ENCODE results near the gene GMDS. TPM values are rescaled to one million over a fixed set of nuclear protein-coding genes. Genes with fewer than 3 reads are reported as not detected.

GMDS gene
- total and polyA plus RNA-seq, 4 donors: 7.3 to 28.3 (median 16.1) TPM

- no peak for TF ChIP-seq CTCF (IDR thresholded peaks at IDR 0.05; ENCODE audit: control extremely low read depth, extremely low read depth)
- Histone ChIP-seq H3K9ac (ENCODE audit: insufficient read depth in 1 of 2, low read length in 2 of 2) (no peak overlapping the region), H3K27me3 (ENCODE audit: control insufficient read depth in 3 of 3, insufficient read depth in 3 of 3, low read length in 2 of 3) (no peaks in the 10 kb centered on the region), H3K9me3 (ENCODE audit: control insufficient read depth in 4 of 4, insufficient read depth in 3 of 4, low read length in 3 of 4) (no peaks in the 10 kb centered on the region), H3K4me3 (no peak overlapping the region), H3K27ac (ENCODE audit: low read depth in 1 of 2, low read length in 1 of 2) (no peak overlapping the region), H3K36me3 (ENCODE audit: control insufficient read depth in 4 of 4, insufficient read depth in 4 of 4, low read length in 4 of 4) (no peaks in the 10 kb centered on the region), H3K4me1 (ENCODE audit: control insufficient read depth in 5 of 5, insufficient read depth in 5 of 5, low read length in 5 of 5) (peaks cover 0 to 5% (median 0%) of the 10 kb centered on the region in 5 donors)
- no peak for ATAC-seq (ENCODE audit: insufficient read depth, low FRiP score)
- WGBS, 2 donors: 67 to 74% methylated on average over 6 of the region's 6 CpGs
- no peak for DNase-seq
Measured at GRCh38 chr6:2225422-2226392, 19.7 kb downstream of the GMDS start.

GRCh38 chr6:2224847-2225382 lies 20.5 kb downstream of the GMDS start:
- 95 to 97% methylated on average over 11 of the region's 11 CpGs for WGBS, 2 donors

GRCh38 chr6:2222275-2222842 lies 23.0 kb downstream of the GMDS start:
- H3K9me3 ChIP-seq (ENCODE audit: control insufficient read depth in 4 of 4, insufficient read depth in 3 of 4, low read length in 3 of 4): no peaks in the 10 kb centered on the region
- WGBS, 2 donors: 21 to 25% methylated on average over 6 of the region's 6 CpGs
- no peak for TF ChIP-seq CTCF (IDR thresholded peaks at IDR 0.05; ENCODE audit: control extremely low read depth, extremely low read depth)
- no peak overlapping the region for H3K27ac ChIP-seq (ENCODE audit: low read depth in 1 of 2, low read length in 1 of 2)
- peak overlapping the region; percentile 10 for H3K4me3 ChIP-seq
- DNase-seq (no peak), ATAC-seq (ENCODE audit: insufficient read depth, low FRiP score) (peak; percentile 44)
- H3K9ac ChIP-seq (ENCODE audit: insufficient read depth in 1 of 2, low read length in 2 of 2): peak overlapping the region in 1 of 2 donors; percentile 76
- no peaks in the 10 kb centered on the region for H3K27me3 ChIP-seq (ENCODE audit: control insufficient read depth in 3 of 3, insufficient read depth in 3 of 3, low read length in 2 of 3)
- H3K36me3 ChIP-seq (ENCODE audit: control insufficient read depth in 4 of 4, insufficient read depth in 4 of 4, low read length in 4 of 4): no peaks in the 10 kb centered on the region
- H3K4me1 ChIP-seq (ENCODE audit: control insufficient read depth in 5 of 5, insufficient read depth in 5 of 5, low read length in 5 of 5): peaks cover 0 to 5% (median 0%) of the 10 kb centered on the region in 5 donors

More at GRCh38 chr6:2224847-2225382, 20.5 kb downstream of the GMDS start:
- TF ChIP-seq CTCF (IDR thresholded peaks at IDR 0.05; ENCODE audit: control extremely low read depth, extremely low read depth): no peak
- Histone ChIP-seq H3K27ac (ENCODE audit: low read depth in 1 of 2, low read length in 1 of 2) (no peak overlapping the region), H3K4me3 (no peak overlapping the region), H3K4me1 (ENCODE audit: control insufficient read depth in 5 of 5, insufficient read depth in 5 of 5, low read length in 5 of 5) (peaks cover 0 to 5% (median 0%) of the 10 kb centered on the region in 5 donors), H3K9ac (ENCODE audit: insufficient read depth in 1 of 2, low read length in 2 of 2) (no peak overlapping the region), H3K9me3 (ENCODE audit: control insufficient read depth in 4 of 4, insufficient read depth in 3 of 4, low read length in 3 of 4) (no peaks in the 10 kb centered on the region), H3K36me3 (ENCODE audit: control insufficient read depth in 4 of 4, insufficient read depth in 4 of 4, low read length in 4 of 4) (no peaks in the 10 kb centered on the region), H3K27me3 (ENCODE audit: control insufficient read depth in 3 of 3, insufficient read depth in 3 of 3, low read length in 2 of 3) (no peaks in the 10 kb centered on the region)
- DNase-seq: no peak
- no peak for ATAC-seq (ENCODE audit: insufficient read depth, low FRiP score)

Data from lung (tissue), 12 donors.